Fibroblast of villous mesenchyme (primary cell): ENCODE results near the gene LCE4A. TPM values are rescaled to one million over a fixed set of nuclear protein-coding genes. Genes with fewer than 3 reads are reported as not detected.
"Not testable (repeated sequence)": the region's sequence is repeated elsewhere in the genome, so short reads cannot be mapped to it uniquely, and the experiment has no call there.

ENCODE experiments used
- DNase-seq: peaks from one replicate; pipeline ENCODE4 v3.0.0-alpha.2; 2010; ENCODE audit warnings: low read depth
- H3K4me3 ChIP-seq: 2 replicates; pipeline ENCODE4 v1.5.1; 2011; ENCODE audit warnings: low read depth, mild to moderate bottlenecking, low read length
- total RNA-seq: library from RNA; depleted of rRNA; stranded (reverse); fragments of >200 nt; gene quantifications from 2 replicates; pipeline ENCODE4 v1.2.3, GENCODE V29; 2012
- TF ChIP-seq, protein P1 (sequence below): IDR thresholded peaks from 2 replicates; pipeline ENCODE4 v1.5.1; 2012; ENCODE audit warnings: low read depth, mild to moderate bottlenecking, low read length; ENCODE audit not compliant: insufficient read depth

Gene LCE4A, protein sequence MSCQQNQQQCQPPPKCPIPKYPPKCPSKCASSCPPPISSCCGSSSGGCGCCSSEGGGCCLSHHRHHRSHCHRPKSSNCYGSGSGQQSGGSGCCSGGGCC
- total RNA-seq: not detected in 2 replicates

DNA sequence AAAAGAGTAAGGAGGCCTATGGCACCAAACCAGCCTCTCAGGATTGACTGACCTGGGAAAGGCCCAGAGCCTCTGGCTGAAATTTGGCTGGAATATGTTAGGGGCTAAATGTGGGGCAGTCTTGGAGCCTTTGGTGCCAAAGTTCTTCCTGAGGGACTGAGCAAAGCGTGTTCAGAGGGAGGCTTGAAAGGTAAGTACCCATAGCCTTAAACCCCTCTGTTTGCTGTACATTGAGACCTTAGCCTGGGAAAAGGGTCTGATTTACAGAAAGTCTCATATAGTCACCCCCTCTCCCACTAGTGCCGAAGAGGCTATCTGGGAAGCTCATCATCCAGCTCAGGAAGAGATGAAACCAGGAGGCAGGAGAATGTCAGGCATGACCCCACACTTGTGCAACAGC lies at the start of gene LCE4A:
LCE4A (plus strand) TSS at position 301 of the 400 bp plus-strand sequence. CDS start 916 bp downstream, outside the sequence.
- no peak for DNase-seq
- TF ChIP-seq, protein P1, sequence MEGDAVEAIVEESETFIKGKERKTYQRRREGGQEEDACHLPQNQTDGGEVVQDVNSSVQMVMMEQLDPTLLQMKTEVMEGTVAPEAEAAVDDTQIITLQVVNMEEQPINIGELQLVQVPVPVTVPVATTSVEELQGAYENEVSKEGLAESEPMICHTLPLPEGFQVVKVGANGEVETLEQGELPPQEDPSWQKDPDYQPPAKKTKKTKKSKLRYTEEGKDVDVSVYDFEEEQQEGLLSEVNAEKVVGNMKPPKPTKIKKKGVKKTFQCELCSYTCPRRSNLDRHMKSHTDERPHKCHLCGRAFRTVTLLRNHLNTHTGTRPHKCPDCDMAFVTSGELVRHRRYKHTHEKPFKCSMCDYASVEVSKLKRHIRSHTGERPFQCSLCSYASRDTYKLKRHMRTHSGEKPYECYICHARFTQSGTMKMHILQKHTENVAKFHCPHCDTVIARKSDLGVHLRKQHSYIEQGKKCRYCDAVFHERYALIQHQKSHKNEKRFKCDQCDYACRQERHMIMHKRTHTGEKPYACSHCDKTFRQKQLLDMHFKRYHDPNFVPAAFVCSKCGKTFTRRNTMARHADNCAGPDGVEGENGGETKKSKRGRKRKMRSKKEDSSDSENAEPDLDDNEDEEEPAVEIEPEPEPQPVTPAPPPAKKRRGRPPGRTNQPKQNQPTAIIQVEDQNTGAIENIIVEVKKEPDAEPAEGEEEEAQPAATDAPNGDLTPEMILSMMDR: no peak
- no peak within 1 kb of the TSS for H3K4me3 ChIP-seq

DNA sequence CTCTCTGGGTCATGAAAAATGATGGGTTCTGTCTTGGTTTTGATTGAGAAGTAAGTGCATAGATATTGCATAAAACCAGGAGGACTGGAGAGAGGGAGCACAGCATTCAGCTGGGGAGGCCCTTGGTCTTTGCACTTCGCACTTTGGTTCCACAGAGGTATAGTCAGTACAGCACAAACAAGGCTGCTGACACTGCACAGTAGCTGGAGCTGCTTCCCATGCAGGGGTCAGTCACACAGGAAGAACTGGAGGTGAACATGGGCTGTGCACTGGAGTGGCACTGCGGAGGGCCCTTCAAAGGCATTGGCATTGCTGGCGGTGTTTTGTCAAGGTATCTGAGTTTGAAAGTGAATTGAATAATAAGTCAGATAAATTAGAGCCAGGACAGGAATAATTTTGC lies 49.3 kb upstream of the LCE4A start:
- TF ChIP-seq, protein P1: no peak
- H3K4me3 ChIP-seq: no peak overlapping the region
- no peak for DNase-seq

DNA sequence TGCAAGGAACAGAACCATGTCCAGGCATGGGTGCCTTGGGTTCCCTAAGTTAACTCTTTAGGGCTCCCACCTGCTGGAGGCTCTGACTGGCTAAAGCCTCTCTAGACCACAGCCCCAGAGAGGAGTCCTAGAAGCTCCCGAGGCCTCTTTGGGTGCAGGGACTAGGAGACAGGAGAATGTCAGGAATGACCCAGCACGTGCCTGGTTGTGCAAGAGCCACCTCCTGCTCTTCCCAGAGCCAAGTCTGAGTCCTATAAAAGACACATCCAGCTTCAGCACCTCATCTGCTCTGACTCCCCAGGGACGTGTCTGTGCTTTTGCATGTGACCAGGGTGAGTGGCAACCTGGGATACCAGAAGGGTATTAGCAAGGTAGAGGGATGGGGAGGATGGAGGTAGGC lies 44.9 kb upstream of the LCE4A start, which contains the start of gene LCE2D:
LCE2D (plus strand) TSS at position 283 of the 400 bp plus-strand sequence. CDS start 726 bp downstream, outside the sequence.
- no peak within 1 kb of the TSS for H3K4me3 ChIP-seq
- no peak for DNase-seq
- TF ChIP-seq, protein P1: no peak

DNA sequence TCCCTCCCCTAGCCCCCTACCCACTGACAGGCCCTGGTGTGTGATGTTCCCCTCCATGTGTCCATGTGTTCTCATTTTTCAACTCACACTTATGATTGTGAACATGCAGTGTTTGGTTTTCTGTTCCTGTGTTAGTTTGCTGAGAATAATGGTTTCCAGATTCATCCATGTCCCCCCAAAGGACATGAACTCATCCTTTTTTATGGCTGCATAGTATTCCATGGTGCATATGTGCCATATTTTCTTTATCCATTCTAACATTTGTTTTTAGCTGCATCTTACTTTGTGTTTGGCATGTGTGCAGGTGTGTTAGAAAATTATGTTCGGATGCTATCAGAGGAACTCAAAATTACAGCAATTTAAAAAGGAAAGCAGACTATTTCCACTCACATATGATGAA lies 41.8 kb upstream of the LCE4A start:
- DNase-seq: not testable (repeated sequence)

DNA sequence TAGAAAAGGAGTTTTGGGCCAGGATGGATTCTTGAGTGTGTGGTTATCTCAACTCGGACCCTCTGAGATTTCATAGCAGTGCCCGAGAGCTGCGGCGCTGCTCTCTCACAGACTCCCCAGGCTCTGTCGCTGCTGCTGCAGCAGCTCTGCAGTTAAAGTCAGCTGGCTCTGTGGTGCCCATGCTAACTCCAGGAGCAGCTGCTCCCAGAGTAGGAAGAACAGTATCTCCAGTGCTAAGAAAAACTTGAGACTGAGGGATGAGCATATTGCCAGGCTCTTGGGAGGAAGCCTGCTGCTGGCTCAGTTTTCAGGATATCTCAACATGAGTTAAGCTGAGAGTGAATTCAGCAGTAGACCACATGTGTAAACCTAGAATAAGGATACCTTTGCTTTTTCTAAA lies 40.3 kb upstream of the LCE4A start:
- TF ChIP-seq, protein P1: no peak
- H3K4me3 ChIP-seq: no peak overlapping the region
- no peak for DNase-seq

More for the DNA sequence above, 41.8 kb upstream of the LCE4A start:
- H3K4me3 ChIP-seq: not testable (repeated sequence)

DNA sequence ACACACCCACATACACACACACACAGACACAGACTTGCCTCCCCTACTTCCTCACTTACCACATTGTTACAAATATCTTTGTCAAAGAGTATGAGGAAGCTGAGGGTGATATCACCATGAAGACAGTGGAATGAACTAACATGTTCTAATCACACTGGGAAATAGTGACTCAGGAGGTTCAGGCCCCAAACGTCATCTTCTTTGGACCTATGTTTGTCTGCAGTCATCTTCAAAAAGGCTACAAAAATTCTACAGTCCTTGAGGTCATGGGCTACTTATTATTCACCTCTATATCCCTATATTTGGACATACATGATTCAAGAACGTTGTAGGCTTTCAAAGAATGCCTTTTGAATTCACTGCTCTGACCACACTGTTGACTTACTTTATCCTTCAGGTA lies 34.9 kb upstream of the LCE4A start:
- DNase-seq: no peak
- no peak overlapping the region for H3K4me3 ChIP-seq
- TF ChIP-seq, protein P1: no peak

DNA sequence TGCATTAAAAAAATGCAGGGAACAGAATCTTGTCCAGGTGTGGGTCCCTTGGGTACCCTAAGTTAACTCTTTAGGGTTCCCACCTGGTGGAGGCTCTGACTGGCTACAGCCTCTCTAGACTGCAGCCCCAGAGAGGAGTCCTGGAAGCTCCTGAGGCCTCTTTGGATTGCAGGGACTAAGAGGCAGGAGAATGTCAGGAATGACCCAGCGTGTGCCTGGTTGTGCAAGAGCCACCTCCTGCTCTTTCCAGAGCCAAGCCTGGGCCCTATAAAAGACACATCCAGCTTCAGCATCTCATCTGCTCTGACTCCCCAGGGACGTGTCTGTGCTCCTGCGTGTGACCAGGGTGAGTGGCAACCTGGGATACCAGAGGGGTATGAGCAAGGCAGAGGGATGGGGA lies 33.0 kb upstream of the LCE4A start, which contains the start of gene LCE2C:
LCE2C (plus strand) TSS at position 297 of the 400 bp plus-strand sequence. CDS start 737 bp downstream, outside the sequence.
- not testable (repeated sequence) for DNase-seq, H3K4me3 ChIP-seq

DNA sequence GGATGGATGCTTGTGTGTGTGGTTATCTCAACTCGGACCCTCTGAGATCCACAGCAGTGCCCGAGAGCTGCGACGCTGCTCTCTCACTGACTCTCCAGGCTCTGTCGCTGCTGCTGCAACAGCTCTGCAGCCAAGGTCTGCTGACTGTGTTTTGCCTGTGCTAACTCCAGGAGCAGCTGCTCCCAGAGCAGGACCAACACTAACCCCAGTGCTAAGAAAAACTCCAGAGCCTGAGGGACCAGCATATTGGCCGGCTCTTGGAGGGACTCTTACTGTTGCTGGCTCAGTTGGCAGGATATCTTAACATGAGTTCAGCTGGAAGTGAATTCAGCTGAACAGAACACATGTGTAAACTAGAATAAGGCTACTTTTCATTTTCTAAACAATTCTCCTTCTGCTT lies 28.5 kb upstream of the LCE4A start:
- H3K4me3 ChIP-seq: no peak overlapping the region
- DNase-seq: no peak
- TF ChIP-seq, protein P1: no peak
